ENCODE data around the gene SHISA6. TPM values are rescaled to one million over a fixed set of nuclear protein-coding genes. Genes with fewer than 3 reads are reported as not detected.

The SHISA6 gene
- total RNA-seq, 2 donors from 2014 or later = 6.7 to 14.4 TPM

- Histone ChIP-seq H3K27ac (ENCODE audit: low read depth, low read length) (no peak overlapping the region), H3K27me3 (ENCODE audit: control insufficient read depth, insufficient read depth, low read length, poor library complexity, severe bottlenecking) (no peaks in the 10 kb centered on the region), H3K9me3 (ENCODE audit: control insufficient read depth, low read length) (no peaks in the 10 kb centered on the region), H3K9ac (ENCODE audit: extremely low read depth, low read length, poor library complexity, severe bottlenecking) (no peak overlapping the region), H3K4me1 (ENCODE audit: control insufficient read depth, insufficient read depth, low read length) (peaks cover 12% of the 10 kb centered on the region), H3K36me3 (ENCODE audit: control insufficient read depth, insufficient read depth, low read length) (no peaks in the 10 kb centered on the region), H3K4me3 (ENCODE audit: low read length) (no peak overlapping the region)
- 84 to 90% methylated on average over 8 to 14 of the region's 14 CpGs for WGBS, 2 experiments (ENCODE audit: insufficient coverage in 1 of 2, insufficient read length in 1 of 2)
- peak; percentile 42 for DNase-seq
- H3K4me3 Mint-ChIP-seq = no peak overlapping the region
- H3K27ac Mint-ChIP-seq = no peak overlapping the region
- H3K27me3 Mint-ChIP-seq (ENCODE audit: insufficient read depth) = peaks cover 29% of the 10 kb centered on the region
- no peaks in the 10 kb centered on the region for H3K9me3 Mint-ChIP-seq
- H3K4me1 Mint-ChIP-seq = peaks cover 67% of the 10 kb centered on the region
- H3K36me3 Mint-ChIP-seq (ENCODE audit: low read depth) = no peaks in the 10 kb centered on the region
- TF ChIP-seq CTCF (conservative IDR thresholded peaks at IDR 0.05) = no peak
These were observed 249.2 kb downstream of the SHISA6 start for GRCh38 chr17:11490171-11490755.

GRCh38 chr17:11492511-11492910, 251.5 kb downstream of the SHISA6 start:
- Histone ChIP-seq H3K4me3 (ENCODE audit: low read length) (no peak overlapping the region), H3K9ac (ENCODE audit: extremely low read depth, low read length, poor library complexity, severe bottlenecking) (no peak overlapping the region), H3K27ac (ENCODE audit: low read depth, low read length) (no peak overlapping the region), H3K27me3 (ENCODE audit: control insufficient read depth, insufficient read depth, low read length, poor library complexity, severe bottlenecking) (no peaks in the 10 kb centered on the region), H3K36me3 (ENCODE audit: control insufficient read depth, insufficient read depth, low read length) (no peaks in the 10 kb centered on the region), H3K9me3 (ENCODE audit: control insufficient read depth, low read length) (no peaks in the 10 kb centered on the region), H3K4me1 (ENCODE audit: control insufficient read depth, insufficient read depth, low read length) (peaks cover 9% of the 10 kb centered on the region)
- TF ChIP-seq CTCF (conservative IDR thresholded peaks at IDR 0.05) = no peak
- H3K4me3 Mint-ChIP-seq = no peak overlapping the region
- H3K9me3 Mint-ChIP-seq = no peaks in the 10 kb centered on the region
- H3K27ac Mint-ChIP-seq = no peak overlapping the region
- peak; percentile 28 for DNase-seq
- H3K4me1 Mint-ChIP-seq = peaks cover 44% of the 10 kb centered on the region
- H3K36me3 Mint-ChIP-seq (ENCODE audit: low read depth) = no peaks in the 10 kb centered on the region
- WGBS, 2 experiments (ENCODE audit: insufficient coverage in 1 of 2, insufficient read length in 1 of 2) = 94 to 100% methylated on average over 1 of the region's 1 CpG
- H3K27me3 Mint-ChIP-seq (ENCODE audit: insufficient read depth) = peaks cover 31% of the 10 kb centered on the region

GRCh38 chr17:11493936-11494335, 252.9 kb downstream of the SHISA6 start:
- peaks cover 38% of the 10 kb centered on the region for H3K4me1 Mint-ChIP-seq
- DNase-seq = peak; percentile 81
- peaks cover 26% of the 10 kb centered on the region for H3K27me3 Mint-ChIP-seq (ENCODE audit: insufficient read depth)
- Histone ChIP-seq H3K4me3 (ENCODE audit: low read length) (no peak overlapping the region), H3K9ac (ENCODE audit: extremely low read depth, low read length, poor library complexity, severe bottlenecking) (no peak overlapping the region), H3K27me3 (ENCODE audit: control insufficient read depth, insufficient read depth, low read length, poor library complexity, severe bottlenecking) (no peaks in the 10 kb centered on the region), H3K9me3 (ENCODE audit: control insufficient read depth, low read length) (no peaks in the 10 kb centered on the region), H3K36me3 (ENCODE audit: control insufficient read depth, insufficient read depth, low read length) (no peaks in the 10 kb centered on the region), H3K27ac (ENCODE audit: low read depth, low read length) (no peak overlapping the region), H3K4me1 (ENCODE audit: control insufficient read depth, insufficient read depth, low read length) (peaks cover 3% of the 10 kb centered on the region)
- H3K36me3 Mint-ChIP-seq (ENCODE audit: low read depth) = no peaks in the 10 kb centered on the region
- no peaks in the 10 kb centered on the region for H3K9me3 Mint-ChIP-seq
- peak overlapping the region; percentile 46 for H3K27ac Mint-ChIP-seq
- TF ChIP-seq CTCF (conservative IDR thresholded peaks at IDR 0.05) = no peak
- H3K4me3 Mint-ChIP-seq = no peak overlapping the region

Data from endodermal cell (in vitro differentiated cells).